Measurements from ENCODE around the gene PRKCA. TPM values are rescaled to one million over a fixed set of nuclear protein-coding genes. Genes with fewer than 3 reads are reported as not detected.

PRKCA gene
- total and polyA plus RNA-seq, 2 of the 13 experiments (the other 11 are each of a cell fraction or from before 2014, with no cell fraction given) = 18.5 to 21.5 TPM

- 0 out of 5 replicates have a peak, but pooled peaks cover 0 to 2% of the 10 kb centered on the region in 2 experiments for H3K36me3 ChIP-seq (replicated peaks in 1 of 2; ENCODE audit: control insufficient read depth in 1 of 2, insufficient read depth in 2 of 2, low read length in 2 of 2)
- H3K4me3 ChIP-seq (replicated peaks in 1 of 3; ENCODE audit: insufficient read depth in 1 of 3, low read depth in 2 of 3, low read length in 3 of 3) = peak overlapping the region; percentile 88 to 95 (median 91)
- no peak for FAIRE-seq
- peaks cover 45% of the 10 kb centered on the region for H3K79me2 ChIP-seq (ENCODE audit: insufficient read depth, low read length)
- peak overlapping the region; percentile 61 for H3K27ac ChIP-seq (ENCODE audit: extremely low read length, insufficient read depth, low read length)
- peaks cover 35% of the 10 kb centered on the region for H3K4me1 ChIP-seq (ENCODE audit: insufficient read depth, low read length)
- DNase-seq (ENCODE audit: low spot score) = peak; percentile 70
- H3K9me3 ChIP-seq (ENCODE audit: low read length) = no peaks in the 10 kb centered on the region
- peak overlapping the region; percentile 90 for H3K4me2 ChIP-seq (ENCODE audit: low read depth, low read length)
- peak overlapping the region; percentile 68 for H3K9ac ChIP-seq (ENCODE audit: insufficient read depth, low read depth, low read length)
- in situ Hi-C loops (cut with HindIII; ENCODE audit: extremely low pct_ligation_motif_present, low pct_unique_long_range_greater_than_20kb) = loop anchor here (10.0 kb wide), 1 partner anchor 112 kb away; no protein-coding TSS in a partner anchor
- WGBS (ENCODE audit: low lambda C conversion rate) = 1% methylated on average over 26 of the region's 91 CpGs
- intact Hi-C loops (cut with micrococcal nuclease; ENCODE audit: unreplicated experiment) = loop anchor here (1.0 to 5.0 kb wide), 4 partner anchors 39 to 101 kb away; partner anchors contain the start of gene APOH
- ATAC-seq = peak; percentile 68
- H3K27me3 ChIP-seq (ENCODE audit: control insufficient read depth in 1 of 2, insufficient read depth in 2 of 2, low read length in 2 of 2) = no peaks in the 10 kb centered on the region
- no peaks in the 10 kb centered on the region for H4K20me1 ChIP-seq (ENCODE audit: insufficient read depth, low read length)
- H2AFZ ChIP-seq (ENCODE audit: low read length) = no peak overlapping the region
- ChIA-PET POLR2A (interaction anchor here (1.3 to 2.2 kb wide), 4 partner anchors 41 to 264 kb away, joined by 3 to 17 read pairs (median 4); no protein-coding TSS in a partner anchor), CTCF (ENCODE audit: low intra/inter-chr PET ratio, low total read pairs) (no interaction called here)
- no TSS peak for BruUV-seq (replicated peaks)
- TF ChIP-seq RAD21 (CRISPR knock-in tag; IDR thresholded peaks at IDR 0.05) (peak; percentile 6), ZIK1 (CRISPR knock-in tag; IDR thresholded peaks at IDR 0.05; ENCODE audit: borderline replicate concordance, low read depth) (no peak), DPF2 (CRISPR knock-in tag; IDR thresholded peaks at IDR 0.05; ENCODE audit: borderline replicate concordance, low read depth) (no peak), MIER3 (CRISPR knock-in tag; IDR thresholded peaks at IDR 0.05; ENCODE audit: borderline replicate concordance) (no peak), PREB (CRISPR knock-in tag; IDR thresholded peaks at IDR 0.05) (no peak), CTCF (CRISPR knock-in tag; IDR thresholded peaks at IDR 0.05) (peak; percentile 28), NR2F2 (IDR thresholded peaks at IDR 0.05; ENCODE audit: borderline replicate concordance, low read depth) (peak; percentile 16; the same call in 1 of the 2 replicates), SRY (CRISPR knock-in tag; IDR thresholded peaks at IDR 0.05) (0 out of 2 replicates have a peak, but pooled peaks have one; percentile 2), ZNF569 (CRISPR knock-in tag; IDR thresholded peaks at IDR 0.05; ENCODE audit: borderline replicate concordance) (no peak), RBM39 (IDR thresholded peaks at IDR 0.05; ENCODE audit: low read depth, low read length, poor library complexity, severe bottlenecking) (peak; percentile 80), ZHX2 (IDR thresholded peaks at IDR 0.05; ENCODE audit: low read depth) (no peak), ZHX2 (CRISPR knock-in tag; IDR thresholded peaks at IDR 0.05; ENCODE audit: borderline replicate concordance) (no peak; the same call in 1 of the 2 replicates), POLR2G (IDR thresholded peaks at IDR 0.05; ENCODE audit: low read depth, low read length) (peak; percentile 31; the same call in 1 of the 2 replicates)
Measured at GRCh38 chr17:66302761-66303626, 581 bp downstream of the PRKCA start.

All from HepG2 (cell line).